ENCODE results near the gene TNFAIP1.

DNA sequence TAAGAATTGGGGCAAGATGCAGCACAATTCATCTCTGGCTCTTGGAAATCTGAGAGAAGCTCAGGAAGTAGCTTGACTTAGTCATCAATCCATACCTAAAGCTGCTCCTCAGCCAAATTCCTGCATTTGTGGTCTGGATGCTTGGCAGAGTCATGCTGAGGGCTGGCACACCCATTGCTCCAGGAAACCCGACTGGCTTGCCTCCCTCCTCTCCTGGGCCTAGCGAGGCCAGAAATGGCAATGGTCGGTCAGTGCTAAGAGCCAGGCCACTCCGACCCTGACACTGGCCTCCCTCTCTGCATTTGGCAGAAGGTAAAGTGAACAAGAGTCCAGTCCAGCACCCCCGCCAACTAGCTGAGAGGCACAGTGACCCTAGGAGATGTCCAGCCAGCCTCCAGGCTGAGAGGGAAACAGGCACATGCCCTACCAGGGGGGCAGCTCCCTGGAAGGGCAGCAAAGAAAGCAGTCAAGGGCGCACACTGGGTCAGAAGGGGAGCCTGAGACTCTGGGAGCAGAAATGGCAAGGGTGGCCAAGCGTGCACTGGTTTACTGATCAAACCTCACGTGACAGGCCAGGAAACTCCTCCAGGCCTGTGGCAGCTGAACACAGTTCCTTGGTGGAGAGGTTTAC is 11.8 kb downstream of the TNFAIP1 start:
- no peak for TF ChIP-seq POLR2A (IDR thresholded peaks at IDR 0.05)
- TF ChIP-seq, protein P1, sequence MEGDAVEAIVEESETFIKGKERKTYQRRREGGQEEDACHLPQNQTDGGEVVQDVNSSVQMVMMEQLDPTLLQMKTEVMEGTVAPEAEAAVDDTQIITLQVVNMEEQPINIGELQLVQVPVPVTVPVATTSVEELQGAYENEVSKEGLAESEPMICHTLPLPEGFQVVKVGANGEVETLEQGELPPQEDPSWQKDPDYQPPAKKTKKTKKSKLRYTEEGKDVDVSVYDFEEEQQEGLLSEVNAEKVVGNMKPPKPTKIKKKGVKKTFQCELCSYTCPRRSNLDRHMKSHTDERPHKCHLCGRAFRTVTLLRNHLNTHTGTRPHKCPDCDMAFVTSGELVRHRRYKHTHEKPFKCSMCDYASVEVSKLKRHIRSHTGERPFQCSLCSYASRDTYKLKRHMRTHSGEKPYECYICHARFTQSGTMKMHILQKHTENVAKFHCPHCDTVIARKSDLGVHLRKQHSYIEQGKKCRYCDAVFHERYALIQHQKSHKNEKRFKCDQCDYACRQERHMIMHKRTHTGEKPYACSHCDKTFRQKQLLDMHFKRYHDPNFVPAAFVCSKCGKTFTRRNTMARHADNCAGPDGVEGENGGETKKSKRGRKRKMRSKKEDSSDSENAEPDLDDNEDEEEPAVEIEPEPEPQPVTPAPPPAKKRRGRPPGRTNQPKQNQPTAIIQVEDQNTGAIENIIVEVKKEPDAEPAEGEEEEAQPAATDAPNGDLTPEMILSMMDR (IDR thresholded peaks at IDR 0.05 in 4 of 5, conservative IDR thresholded peaks at IDR 0.05 in 1 of 5): no peak
